Measurements from ENCODE around the gene MAPKAP1. TPM values are rescaled to one million over a fixed set of nuclear protein-coding genes. Genes with fewer than 3 reads are reported as not detected.

The MAPKAP1 gene
- total RNA-seq, 1 donor from 2014 or later, result 76.9 TPM

DNA sequence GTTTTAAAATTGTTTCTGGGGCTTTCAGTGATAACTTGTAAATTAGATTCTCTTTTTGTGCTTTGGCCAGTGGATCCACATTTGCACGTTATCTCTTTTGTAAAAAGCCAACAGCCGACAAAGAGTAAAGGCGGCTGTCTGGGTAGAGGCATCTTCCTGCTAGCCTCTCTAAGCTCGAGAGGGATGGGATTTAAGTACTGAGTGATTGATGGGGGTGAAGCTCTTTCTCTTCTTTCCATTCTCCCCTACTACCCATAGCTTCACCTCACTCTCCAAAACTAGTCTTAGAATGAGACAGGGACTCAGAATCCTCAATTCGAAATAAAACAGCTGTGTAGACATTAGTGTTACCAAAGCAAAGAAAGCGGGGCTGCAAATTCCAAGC is 43.6 kb upstream of the MAPKAP1 start:
- Mint-ChIP-seq H3K4me1 (ENCODE audit: unreplicated experiment) (peaks cover 28% of the 10 kb centered on the region), H3K4me3 (ENCODE audit: unreplicated experiment) (peak overlapping the region; percentile 9), H3K27ac (ENCODE audit: unreplicated experiment) (peak overlapping the region; percentile 74), H3K9me3 (ENCODE audit: unreplicated experiment) (no peaks in the 10 kb centered on the region), H3K36me3 (ENCODE audit: unreplicated experiment) (peaks cover 3% of the 10 kb centered on the region), H3K27me3 (ENCODE audit: unreplicated experiment) (no peaks in the 10 kb centered on the region)
- no peak for DNase-seq (ENCODE audit: extremely low spot score, unreplicated experiment)
- TF ChIP-seq, protein P1, sequence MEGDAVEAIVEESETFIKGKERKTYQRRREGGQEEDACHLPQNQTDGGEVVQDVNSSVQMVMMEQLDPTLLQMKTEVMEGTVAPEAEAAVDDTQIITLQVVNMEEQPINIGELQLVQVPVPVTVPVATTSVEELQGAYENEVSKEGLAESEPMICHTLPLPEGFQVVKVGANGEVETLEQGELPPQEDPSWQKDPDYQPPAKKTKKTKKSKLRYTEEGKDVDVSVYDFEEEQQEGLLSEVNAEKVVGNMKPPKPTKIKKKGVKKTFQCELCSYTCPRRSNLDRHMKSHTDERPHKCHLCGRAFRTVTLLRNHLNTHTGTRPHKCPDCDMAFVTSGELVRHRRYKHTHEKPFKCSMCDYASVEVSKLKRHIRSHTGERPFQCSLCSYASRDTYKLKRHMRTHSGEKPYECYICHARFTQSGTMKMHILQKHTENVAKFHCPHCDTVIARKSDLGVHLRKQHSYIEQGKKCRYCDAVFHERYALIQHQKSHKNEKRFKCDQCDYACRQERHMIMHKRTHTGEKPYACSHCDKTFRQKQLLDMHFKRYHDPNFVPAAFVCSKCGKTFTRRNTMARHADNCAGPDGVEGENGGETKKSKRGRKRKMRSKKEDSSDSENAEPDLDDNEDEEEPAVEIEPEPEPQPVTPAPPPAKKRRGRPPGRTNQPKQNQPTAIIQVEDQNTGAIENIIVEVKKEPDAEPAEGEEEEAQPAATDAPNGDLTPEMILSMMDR (IDR thresholded peaks at IDR 0.05), result no peak

DNA sequence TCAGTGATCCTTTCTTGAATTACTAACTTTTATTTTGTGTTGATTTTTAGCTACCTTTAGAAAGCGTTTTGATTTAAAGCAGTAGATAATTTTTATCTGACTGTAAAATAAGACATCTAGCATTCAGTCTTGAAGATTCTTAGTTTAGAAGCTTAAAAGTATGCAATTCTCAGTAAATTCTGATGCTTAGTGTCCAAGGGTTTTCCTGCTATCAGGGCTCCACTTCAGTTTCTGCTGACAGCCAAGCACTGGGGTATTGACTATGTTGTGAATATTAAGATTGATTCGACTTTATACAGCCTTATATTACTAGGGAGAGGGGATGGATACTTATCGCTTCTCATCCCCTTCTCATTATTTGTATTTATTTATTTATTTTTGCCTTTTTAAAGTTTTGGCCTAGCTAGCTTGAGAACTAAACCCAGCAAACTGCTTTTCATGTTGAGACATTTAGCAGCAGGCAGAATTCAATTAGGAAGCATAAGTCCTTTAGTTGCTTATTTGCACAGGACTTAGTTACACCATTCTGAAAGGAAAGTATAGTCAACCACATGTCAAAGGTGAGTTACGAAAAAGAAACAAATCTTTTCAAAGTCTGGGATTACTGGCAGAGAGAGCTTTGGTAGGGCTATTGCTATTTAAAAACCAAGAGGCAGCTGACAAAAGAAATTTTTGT is 43.1 kb upstream of the MAPKAP1 start:
- TF ChIP-seq, protein P1 (IDR thresholded peaks at IDR 0.05), result no peak
- Mint-ChIP-seq H3K4me1 (ENCODE audit: unreplicated experiment) (peaks cover 31% of the 10 kb centered on the region), H3K9me3 (ENCODE audit: unreplicated experiment) (no peaks in the 10 kb centered on the region), H3K27me3 (ENCODE audit: unreplicated experiment) (no peaks in the 10 kb centered on the region), H3K27ac (ENCODE audit: unreplicated experiment) (peak overlapping the region; percentile 74), H3K4me3 (ENCODE audit: unreplicated experiment) (peak overlapping the region; percentile 96), H3K36me3 (ENCODE audit: unreplicated experiment) (peaks cover 3% of the 10 kb centered on the region)
- DNase-seq (ENCODE audit: extremely low spot score, unreplicated experiment), result no peak

DNA sequence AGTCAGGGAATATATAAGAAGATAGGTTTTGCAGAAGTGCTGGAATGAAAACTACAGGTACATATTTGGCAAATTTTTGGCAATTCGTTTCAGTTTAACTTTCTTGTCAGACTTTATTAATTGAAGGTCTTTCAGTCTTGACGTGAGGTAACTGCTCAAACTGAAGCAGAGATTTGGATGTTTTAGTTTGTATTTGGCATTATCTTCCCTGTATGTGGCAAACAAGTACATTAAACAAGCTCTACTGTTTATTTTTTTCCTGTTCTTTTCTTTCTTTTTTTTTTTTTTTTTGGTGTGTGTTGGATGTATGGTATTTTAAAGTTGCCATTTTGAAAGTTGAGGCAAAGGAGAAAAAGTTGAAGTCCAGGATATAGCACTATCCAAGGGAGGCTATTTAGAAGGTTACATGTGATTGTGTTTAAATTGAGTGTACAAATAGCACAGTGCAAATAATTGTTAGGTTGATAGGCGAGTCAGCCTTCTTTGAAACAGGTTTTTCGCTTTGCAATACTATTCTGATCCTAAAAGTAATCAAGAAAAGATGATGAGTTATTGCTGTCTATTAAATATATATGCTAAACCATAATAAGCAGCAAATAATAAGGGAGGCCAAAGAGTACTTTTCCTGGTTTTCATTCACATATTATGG is 42.4 kb upstream of the MAPKAP1 start:
- Mint-ChIP-seq H3K4me3 (ENCODE audit: unreplicated experiment) (peak overlapping the region; percentile 96), H3K9me3 (ENCODE audit: unreplicated experiment) (no peaks in the 10 kb centered on the region), H3K27ac (ENCODE audit: unreplicated experiment) (peak overlapping the region; percentile 35), H3K4me1 (ENCODE audit: unreplicated experiment) (peaks cover 31% of the 10 kb centered on the region), H3K27me3 (ENCODE audit: unreplicated experiment) (no peaks in the 10 kb centered on the region), H3K36me3 (ENCODE audit: unreplicated experiment) (peaks cover 3% of the 10 kb centered on the region)
- no peak for DNase-seq (ENCODE audit: extremely low spot score, unreplicated experiment)
- TF ChIP-seq, protein P1 (IDR thresholded peaks at IDR 0.05), result no peak

DNA sequence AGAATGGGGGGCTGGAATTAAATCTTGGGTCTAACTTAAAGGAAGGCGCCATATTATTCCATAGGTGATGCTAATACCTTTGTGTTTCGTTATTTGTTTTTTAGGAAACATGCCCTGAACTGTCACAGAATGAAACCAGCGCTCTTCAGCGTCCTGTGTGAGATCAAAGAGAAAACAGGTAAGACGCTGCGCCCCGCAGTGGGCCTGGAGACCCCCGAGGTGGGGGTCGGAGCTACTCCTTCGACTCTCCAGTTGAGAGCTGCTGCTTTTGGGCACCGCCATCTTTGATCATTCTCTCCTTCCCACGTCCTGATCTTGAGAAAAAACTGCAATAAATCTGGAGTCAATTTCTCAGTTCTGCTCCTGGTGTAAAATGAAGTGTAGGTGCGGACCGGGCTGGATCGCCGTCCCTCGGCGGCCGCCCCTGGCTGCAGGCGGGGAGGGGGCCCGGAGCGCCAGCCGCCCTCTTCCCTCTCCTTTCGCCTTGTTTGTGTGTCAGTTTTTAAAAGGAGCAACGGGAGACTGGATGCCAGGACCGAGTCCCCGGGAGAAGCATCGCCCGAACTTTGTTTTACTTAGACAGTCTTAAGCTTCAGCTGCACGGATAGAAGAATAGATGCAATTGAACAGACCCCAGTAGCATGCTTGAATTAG is 41.6 kb upstream of the MAPKAP1 start:
- H3K36me3 Mint-ChIP-seq (ENCODE audit: unreplicated experiment), result peaks cover 3% of the 10 kb centered on the region
- peak overlapping the region; percentile 96 for H3K27ac Mint-ChIP-seq (ENCODE audit: unreplicated experiment)
- no peaks in the 10 kb centered on the region for H3K9me3 Mint-ChIP-seq (ENCODE audit: unreplicated experiment)
- H3K4me1 Mint-ChIP-seq (ENCODE audit: unreplicated experiment), result peaks cover 31% of the 10 kb centered on the region
- H3K27me3 Mint-ChIP-seq (ENCODE audit: unreplicated experiment), result no peaks in the 10 kb centered on the region
- H3K4me3 Mint-ChIP-seq (ENCODE audit: unreplicated experiment), result peak overlapping the region; percentile 96
- DNase-seq (ENCODE audit: extremely low spot score, unreplicated experiment), result no peak
- TF ChIP-seq, protein P1 (IDR thresholded peaks at IDR 0.05), result no peak
